ENCODE measurements around the gene KCTD14. TPM values are rescaled to one million over a fixed set of nuclear protein-coding genes. Genes with fewer than 3 reads are reported as not detected.
A peak's percentile ranks its signal among the peaks of the same experiment; 100 is the strongest.

KCTD14 gene
- total and polyA plus RNA-seq, 2 of the 4 experiments (the other 2 are of a cell fraction): 0.90 to 0.97 TPM

DNA sequence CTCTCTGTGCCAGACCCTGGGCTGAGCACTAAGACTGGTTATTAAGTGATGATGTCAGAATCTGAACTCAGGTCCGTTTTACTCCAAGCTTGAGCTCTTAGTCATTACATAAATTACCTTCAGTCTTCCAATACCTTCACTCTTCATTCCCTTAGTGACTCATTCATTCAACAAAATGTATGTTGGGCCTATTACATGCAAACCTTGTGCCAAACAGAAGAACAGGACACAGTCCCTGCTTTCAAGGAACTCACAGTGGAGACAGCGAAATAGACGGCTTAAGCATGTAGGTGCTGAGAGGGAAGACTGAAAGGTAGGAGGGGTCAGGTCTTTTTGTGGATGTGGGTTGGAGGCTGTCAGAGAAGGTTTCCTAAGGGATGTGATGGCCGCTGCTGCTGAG, 3.3 kb downstream of the KCTD14 start:
- no peak overlapping the region for H4K91ac ChIP-seq (ENCODE audit: insufficient read depth, low read depth, low read length)
- no peaks in the 10 kb centered on the region for H3K79me1 ChIP-seq (ENCODE audit: low read depth in 1 of 2, low read length in 2 of 2)
- H3K23ac ChIP-seq (ENCODE audit: low read depth, low read length): no peak overlapping the region
- H2AFZ ChIP-seq (replicated peaks; ENCODE audit: low read length, poor library complexity): no peak overlapping the region
- no peak overlapping the region for H4K8ac ChIP-seq (ENCODE audit: low read depth in 2 of 2, low read length in 2 of 2)
- H4K20me1 ChIP-seq (ENCODE audit: insufficient read depth, low read length): no peaks in the 10 kb centered on the region
- H2AK5ac ChIP-seq (ENCODE audit: low read depth, low read length): no peak overlapping the region
- H3K9me1 ChIP-seq (ENCODE audit: insufficient read depth, low read length): peaks cover 6% of the 10 kb centered on the region
- H3K14ac ChIP-seq (replicated peaks; ENCODE audit: low read depth, low read length): no peak overlapping the region
- in situ Hi-C loops (cut with MboI; ENCODE audit: low sequenced_read_pairs) (no loop called here), dilution Hi-C loops (cut with HindIII; ENCODE audit: low sequenced_read_pairs, unreplicated experiment) (no loop called here), intact Hi-C loops (cut with micrococcal nuclease) (no loop called here)
- no peak overlapping the region for H3K56ac ChIP-seq (ENCODE audit: extremely low read depth, insufficient read depth, low read length)
- H3K4ac ChIP-seq (ENCODE audit: low read depth, low read length): no peak overlapping the region
- ATAC-seq (ENCODE audit: low read depth): no peak
- no peak overlapping the region for H2BK20ac ChIP-seq (ENCODE audit: low read depth, low read length)
- no peak overlapping the region for H2BK5ac ChIP-seq (ENCODE audit: low read depth, low read length, poor library complexity, severe bottlenecking)
- no peaks in the 10 kb centered on the region for H3K36me3 ChIP-seq (ENCODE audit: control insufficient read depth, insufficient read depth, low read length)
- H3K9ac ChIP-seq (ENCODE audit: low read depth, low read length): no peak overlapping the region
- no peak overlapping the region for H3K27ac ChIP-seq (ENCODE audit: insufficient read depth, low read length)
- no peak overlapping the region for H2BK120ac ChIP-seq (ENCODE audit: low read depth, low read length)
- no peak overlapping the region for H4K5ac ChIP-seq (ENCODE audit: low read depth, low read length)
- no TSS peak for BruUV-seq (replicated peaks)
- H3K9me3 ChIP-seq (ENCODE audit: control insufficient read depth, insufficient read depth, low read length): no peaks in the 10 kb centered on the region
- TF ChIP-seq RAD21 (IDR thresholded peaks at IDR 0.05; ENCODE audit: low read length) (no peak), MXI1 (IDR thresholded peaks at IDR 0.05; ENCODE audit: borderline replicate concordance, low read depth, low read length) (no peak), MAFK (IDR thresholded peaks at IDR 0.05; ENCODE audit: low read depth, low read length) (no peak), CHD1 (IDR thresholded peaks at IDR 0.05; ENCODE audit: low read depth, low read length) (no peak), FOS (IDR thresholded peaks at IDR 0.05; ENCODE audit: low read depth, low read length) (no peak), RCOR1 (IDR thresholded peaks at IDR 0.05; ENCODE audit: insufficient replicate concordance, low read length) (no peak), MAZ (IDR thresholded peaks at IDR 0.05; ENCODE audit: borderline replicate concordance, low read depth, low read length) (no peak), BHLHE40 (IDR thresholded peaks at IDR 0.05; ENCODE audit: low read depth, low read length) (no peak), RFX5 (IDR thresholded peaks at IDR 0.05; ENCODE audit: low read depth, low read length) (no peak), POLR2A (IDR thresholded peaks at IDR 0.05; ENCODE audit: low read depth, low read length) (no peak), NFE2L2 (IDR thresholded peaks at IDR 0.05; ENCODE audit: low read depth, low read length) (no peak), CEBPB (IDR thresholded peaks at IDR 0.05; ENCODE audit: low read depth, low read length) (no peak), SMC3 (IDR thresholded peaks at IDR 0.05; ENCODE audit: low read depth, low read length) (no peak)
- TF ChIP-seq, protein P1, sequence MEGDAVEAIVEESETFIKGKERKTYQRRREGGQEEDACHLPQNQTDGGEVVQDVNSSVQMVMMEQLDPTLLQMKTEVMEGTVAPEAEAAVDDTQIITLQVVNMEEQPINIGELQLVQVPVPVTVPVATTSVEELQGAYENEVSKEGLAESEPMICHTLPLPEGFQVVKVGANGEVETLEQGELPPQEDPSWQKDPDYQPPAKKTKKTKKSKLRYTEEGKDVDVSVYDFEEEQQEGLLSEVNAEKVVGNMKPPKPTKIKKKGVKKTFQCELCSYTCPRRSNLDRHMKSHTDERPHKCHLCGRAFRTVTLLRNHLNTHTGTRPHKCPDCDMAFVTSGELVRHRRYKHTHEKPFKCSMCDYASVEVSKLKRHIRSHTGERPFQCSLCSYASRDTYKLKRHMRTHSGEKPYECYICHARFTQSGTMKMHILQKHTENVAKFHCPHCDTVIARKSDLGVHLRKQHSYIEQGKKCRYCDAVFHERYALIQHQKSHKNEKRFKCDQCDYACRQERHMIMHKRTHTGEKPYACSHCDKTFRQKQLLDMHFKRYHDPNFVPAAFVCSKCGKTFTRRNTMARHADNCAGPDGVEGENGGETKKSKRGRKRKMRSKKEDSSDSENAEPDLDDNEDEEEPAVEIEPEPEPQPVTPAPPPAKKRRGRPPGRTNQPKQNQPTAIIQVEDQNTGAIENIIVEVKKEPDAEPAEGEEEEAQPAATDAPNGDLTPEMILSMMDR (conservative IDR thresholded peaks at IDR 0.05; ENCODE audit: low read depth, low read length): no peak
- TF ChIP-seq, protein P2, sequence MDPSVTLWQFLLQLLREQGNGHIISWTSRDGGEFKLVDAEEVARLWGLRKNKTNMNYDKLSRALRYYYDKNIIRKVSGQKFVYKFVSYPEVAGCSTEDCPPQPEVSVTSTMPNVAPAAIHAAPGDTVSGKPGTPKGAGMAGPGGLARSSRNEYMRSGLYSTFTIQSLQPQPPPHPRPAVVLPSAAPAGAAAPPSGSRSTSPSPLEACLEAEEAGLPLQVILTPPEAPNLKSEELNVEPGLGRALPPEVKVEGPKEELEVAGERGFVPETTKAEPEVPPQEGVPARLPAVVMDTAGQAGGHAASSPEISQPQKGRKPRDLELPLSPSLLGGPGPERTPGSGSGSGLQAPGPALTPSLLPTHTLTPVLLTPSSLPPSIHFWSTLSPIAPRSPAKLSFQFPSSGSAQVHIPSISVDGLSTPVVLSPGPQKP (IDR thresholded peaks at IDR 0.05; ENCODE audit: borderline replicate concordance, low read depth, low read length): no peak
- TF ChIP-seq, protein P3, sequence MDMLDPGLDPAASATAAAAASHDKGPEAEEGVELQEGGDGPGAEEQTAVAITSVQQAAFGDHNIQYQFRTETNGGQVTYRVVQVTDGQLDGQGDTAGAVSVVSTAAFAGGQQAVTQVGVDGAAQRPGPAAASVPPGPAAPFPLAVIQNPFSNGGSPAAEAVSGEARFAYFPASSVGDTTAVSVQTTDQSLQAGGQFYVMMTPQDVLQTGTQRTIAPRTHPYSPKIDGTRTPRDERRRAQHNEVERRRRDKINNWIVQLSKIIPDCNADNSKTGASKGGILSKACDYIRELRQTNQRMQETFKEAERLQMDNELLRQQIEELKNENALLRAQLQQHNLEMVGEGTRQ (IDR thresholded peaks at IDR 0.05; ENCODE audit: low read depth, low read length): no peak
- no peak overlapping the region for H2AK9ac ChIP-seq (replicated peaks; ENCODE audit: low read depth, low read length, poor library complexity)
- no peak overlapping the region for H3K18ac ChIP-seq (ENCODE audit: low read depth, low read length)
- POLR2A ChIA-PET (ENCODE audit: unreplicated experiment): no interaction called here
- peak; percentile 23 for DNase-seq
- H3K27me3 ChIP-seq (ENCODE audit: control insufficient read depth, insufficient read depth, low read length): peaks cover 2% of the 10 kb centered on the region
- no peak overlapping the region for H3K4me3 ChIP-seq (ENCODE audit: insufficient read depth, low read depth, low read length)
- H2BK15ac ChIP-seq (ENCODE audit: low read depth, low read length): no peak overlapping the region
- WGBS, 2 experiments (ENCODE audit: extremely low coverage in 2 of 2, insufficient read length in 1 of 2): 80% methylated on average over 2 of the region's 4 CpGs; no CpG with 5 or more reads in 1 of the 2 experiments
- no peaks in the 10 kb centered on the region; the same call in 1 of the 2 replicates for H3K4me1 ChIP-seq (ENCODE audit: control insufficient read depth, insufficient read depth, low read length)
- CTCF ChIA-PET: interaction anchor here (0.8 to 1.4 kb wide), 2 partner anchors 12 to 26 kb away, joined by 3 to 5 read pairs; no protein-coding TSS in a partner anchor
- no peak overlapping the region for H3K4me2 ChIP-seq (ENCODE audit: low read depth, low read length)
